ENCODE results near the gene LEO1. TPM values are rescaled to one million over a fixed set of nuclear protein-coding genes. Genes with fewer than 3 reads are reported as not detected.
"Not testable (repeated sequence)": the region's sequence is repeated elsewhere in the genome, so short reads cannot be mapped to it uniquely, and the experiment has no call there.

Gene LEO1
- total and polyA plus RNA-seq, 12 donors = 6.6 to 44.6 (median 15.0) TPM

DNA sequence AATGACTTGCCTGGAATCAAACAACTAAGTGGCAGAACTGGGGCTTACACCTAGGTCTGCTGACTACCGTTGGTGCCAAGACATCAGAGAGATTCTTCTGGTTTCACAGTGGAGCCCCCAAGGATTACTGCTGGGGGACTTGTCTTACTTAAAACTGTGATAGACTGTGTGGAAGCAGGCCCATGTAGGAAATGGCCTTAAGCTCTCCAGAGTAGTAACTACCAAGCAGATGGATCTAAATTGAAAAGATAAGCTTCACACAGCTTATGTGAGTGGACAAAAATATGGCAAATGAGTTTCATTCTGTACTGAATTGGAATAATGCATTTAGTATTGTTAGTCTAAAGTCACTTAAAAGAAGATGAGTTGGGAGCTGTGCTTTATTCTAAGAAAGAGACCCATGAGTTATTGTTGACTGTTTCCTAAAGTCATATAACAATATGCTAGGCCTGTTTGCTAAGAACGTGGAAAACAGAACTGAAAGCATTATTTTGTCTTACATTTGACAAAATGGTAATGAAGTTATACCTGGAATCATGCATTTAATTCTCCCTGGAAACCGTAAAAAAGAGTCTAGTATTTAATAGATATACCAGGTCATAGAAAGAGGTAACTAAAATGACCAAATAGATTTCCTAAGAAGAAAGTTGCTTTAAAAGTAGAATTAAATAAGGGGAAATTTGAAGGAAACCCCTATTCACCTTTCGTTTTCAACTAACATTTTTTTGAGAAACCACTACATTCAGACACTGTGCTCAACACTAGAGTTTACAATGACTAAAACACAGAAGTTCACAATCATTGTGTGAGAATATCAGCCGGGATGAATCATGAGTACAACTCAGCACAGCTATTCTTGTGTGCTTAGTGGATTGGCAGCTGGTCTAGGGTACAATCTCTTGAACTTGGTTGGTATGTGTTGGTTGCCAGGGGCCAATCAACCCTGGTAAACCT, 34.4 kb upstream of the LEO1 start:
- no peak for TF ChIP-seq POLR2A (IDR thresholded peaks at IDR 0.05)
- TF ChIP-seq, protein P1, sequence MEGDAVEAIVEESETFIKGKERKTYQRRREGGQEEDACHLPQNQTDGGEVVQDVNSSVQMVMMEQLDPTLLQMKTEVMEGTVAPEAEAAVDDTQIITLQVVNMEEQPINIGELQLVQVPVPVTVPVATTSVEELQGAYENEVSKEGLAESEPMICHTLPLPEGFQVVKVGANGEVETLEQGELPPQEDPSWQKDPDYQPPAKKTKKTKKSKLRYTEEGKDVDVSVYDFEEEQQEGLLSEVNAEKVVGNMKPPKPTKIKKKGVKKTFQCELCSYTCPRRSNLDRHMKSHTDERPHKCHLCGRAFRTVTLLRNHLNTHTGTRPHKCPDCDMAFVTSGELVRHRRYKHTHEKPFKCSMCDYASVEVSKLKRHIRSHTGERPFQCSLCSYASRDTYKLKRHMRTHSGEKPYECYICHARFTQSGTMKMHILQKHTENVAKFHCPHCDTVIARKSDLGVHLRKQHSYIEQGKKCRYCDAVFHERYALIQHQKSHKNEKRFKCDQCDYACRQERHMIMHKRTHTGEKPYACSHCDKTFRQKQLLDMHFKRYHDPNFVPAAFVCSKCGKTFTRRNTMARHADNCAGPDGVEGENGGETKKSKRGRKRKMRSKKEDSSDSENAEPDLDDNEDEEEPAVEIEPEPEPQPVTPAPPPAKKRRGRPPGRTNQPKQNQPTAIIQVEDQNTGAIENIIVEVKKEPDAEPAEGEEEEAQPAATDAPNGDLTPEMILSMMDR (IDR thresholded peaks at IDR 0.05) = no peak
- 72 to 81% (median 79%) methylated on average over 5 of the region's 5 CpGs for WGBS, 4 donors

DNA sequence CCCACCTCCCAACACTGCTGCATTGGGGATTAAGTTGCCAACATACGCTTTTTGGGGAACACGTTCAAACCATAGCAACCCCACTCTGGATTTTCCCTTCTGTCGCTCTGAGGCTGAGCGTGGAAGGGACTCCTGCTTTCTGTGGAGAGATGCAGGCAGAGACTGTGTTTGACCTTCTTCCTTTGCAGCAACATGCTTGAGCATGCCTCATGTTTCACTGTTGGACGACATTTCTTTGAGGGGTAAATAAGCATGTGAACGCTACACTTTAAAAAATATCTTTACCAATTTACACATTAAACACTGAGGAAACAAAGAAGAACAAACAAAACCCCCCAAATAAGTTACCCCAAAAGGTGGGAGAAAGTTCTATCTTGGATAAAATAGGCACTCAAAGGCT, 33.2 kb upstream of the LEO1 start:
- intact Hi-C loops (cut with DNase I) = no loop called here
- TF ChIP-seq POLR2A (IDR thresholded peaks at IDR 0.05) = no peak
- TF ChIP-seq, protein P1 (IDR thresholded peaks at IDR 0.05) = no peak

More for the DNA sequence above, 34.4 kb upstream of the LEO1 start:
- Histone ChIP-seq H3K27ac (no peak overlapping the region), H3K4me1 (replicated peaks in 1 of 2) (no peaks in the 10 kb centered on the region), H3K27me3 (no peaks in the 10 kb centered on the region), H3K4me3 (no peak overlapping the region), H3K9me3 (replicated peaks in 1 of 3) (no peaks in the 10 kb centered on the region), H3K36me3 (replicated peaks in 1 of 2) (no peaks in the 10 kb centered on the region)
- no peak for DNase-seq
- intact Hi-C loops (cut with DNase I) = no loop called here

GRCh38 chr15:52003710-52004109, 32.1 kb upstream of the LEO1 start:
- H3K36me3 ChIP-seq (replicated peaks in 1 of 2) = no peaks in the 10 kb centered on the region
- H3K27ac ChIP-seq = no peak overlapping the region
- no peak overlapping the region for H3K4me3 ChIP-seq
- H3K9me3 ChIP-seq (replicated peaks in 1 of 3) = no peaks in the 10 kb centered on the region
- intact Hi-C loops (cut with DNase I) = no loop called here
- no peak for DNase-seq
- no peaks in the 10 kb centered on the region for H3K4me1 ChIP-seq (replicated peaks in 1 of 2)
- no peak for TF ChIP-seq POLR2A (IDR thresholded peaks at IDR 0.05)
- TF ChIP-seq, protein P1 (IDR thresholded peaks at IDR 0.05) = no peak
- 74 to 95% (median 86%) methylated on average over 1 of the region's 1 CpG for WGBS, 4 donors
- H3K27me3 ChIP-seq = no peaks in the 10 kb centered on the region

More for the DNA sequence above, 33.2 kb upstream of the LEO1 start:
- 92 to 96% (median 93%) methylated on average over 6 of the region's 6 CpGs for WGBS, 4 donors
- Histone ChIP-seq H3K36me3 (replicated peaks in 1 of 2) (no peaks in the 10 kb centered on the region), H3K27ac (no peak overlapping the region), H3K9me3 (replicated peaks in 1 of 3) (no peaks in the 10 kb centered on the region), H3K4me3 (no peak overlapping the region), H3K4me1 (replicated peaks in 1 of 2) (no peaks in the 10 kb centered on the region), H3K27me3 (no peaks in the 10 kb centered on the region)
- DNase-seq = no peak

- H3K27ac ChIP-seq; H3K9me3 ChIP-seq (replicated peaks in 1 of 3); intact Hi-C loops (cut with DNase I): not testable (repeated sequence)
Measured at GRCh38 chr15:52003089-52003488, 31.5 kb upstream of the LEO1 start.

More at GRCh38 chr15:52003089-52003488, 31.5 kb upstream of the LEO1 start:
- not testable (repeated sequence) for H3K27me3 ChIP-seq; H3K4me1 ChIP-seq (replicated peaks in 1 of 2); H3K4me3 ChIP-seq; DNase-seq; H3K36me3 ChIP-seq (replicated peaks in 1 of 2)
- 78 to 87% (median 85%) methylated on average over 7 of the region's 7 CpGs for WGBS, 4 donors

All from adrenal gland (tissue), 12 donors.